ENCODE measurements around the gene SCN2B.

- no peak for TF ChIP-seq EZH2 (IDR thresholded peaks at IDR 0.05; ENCODE audit: insufficient read depth, poor library complexity, severe bottlenecking)
- no peak for TF ChIP-seq EZH2phosphoT487 (IDR thresholded peaks at IDR 0.05; ENCODE audit: insufficient read depth, low read depth)
Measured at GRCh38 chr11:118215765-118216164, 39.3 kb upstream of the SCN2B start.
